Measurements from ENCODE around the gene MAPT.

DNA sequence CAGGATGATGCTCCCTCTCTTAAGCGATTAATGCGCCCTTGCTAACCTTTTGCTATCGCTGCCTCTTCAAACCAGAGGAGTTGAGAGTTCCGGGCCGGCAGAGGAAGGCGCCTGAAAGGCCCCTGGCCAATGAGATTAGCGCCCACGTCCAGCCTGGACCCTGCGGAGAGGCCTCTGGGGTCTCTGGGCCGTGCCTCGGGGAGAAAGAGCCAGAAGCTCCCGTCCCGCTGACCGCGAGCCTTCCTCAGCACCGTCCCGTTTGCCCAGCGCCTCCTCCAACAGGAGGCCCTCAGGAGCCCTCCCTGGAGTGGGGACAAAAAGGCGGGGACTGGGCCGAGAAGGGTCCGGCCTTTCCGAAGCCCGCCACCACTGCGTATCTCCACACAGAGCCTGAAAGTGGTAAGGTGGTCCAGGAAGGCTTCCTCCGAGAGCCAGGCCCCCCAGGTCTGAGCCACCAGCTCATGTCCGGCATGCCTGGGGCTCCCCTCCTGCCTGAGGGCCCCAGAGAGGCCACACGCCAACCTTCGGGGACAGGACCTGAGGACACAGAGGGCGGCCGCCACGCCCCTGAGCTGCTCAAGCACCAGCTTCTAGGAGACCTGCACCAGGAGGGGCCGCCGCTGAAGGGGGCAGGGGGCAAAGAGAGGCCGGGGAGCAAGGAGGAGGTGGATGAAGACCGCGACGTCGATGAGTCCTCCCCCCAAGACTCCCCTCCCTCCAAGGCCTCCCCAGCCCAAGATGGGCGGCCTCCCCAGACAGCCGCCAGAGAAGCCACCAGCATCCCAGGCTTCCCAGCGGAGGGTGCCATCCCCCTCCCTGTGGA is 88.6 kb downstream of the MAPT start:
- TF ChIP-seq CTCF (IDR thresholded peaks at IDR 0.05; ENCODE audit: low read depth, low read length, poor library complexity, severe bottlenecking) (no peak), EZH2phosphoT487 (IDR thresholded peaks at IDR 0.05; ENCODE audit: borderline replicate concordance, low read length) (no peak)
